ENCODE results near the gene ARHGAP30. TPM values are rescaled to one million over a fixed set of nuclear protein-coding genes. Genes with fewer than 3 reads are reported as not detected.
A peak's percentile ranks its signal among the peaks of the same experiment; 100 is the strongest.

Gene ARHGAP30
- total and polyA plus RNA-seq, 2 of the 4 experiments (the other 2 are of a cell fraction) = 0.02 TPM; not detected in 1

GRCh38 chr1:161045736-161046604 is 23.7 kb downstream of the ARHGAP30 start, which contains the start of gene USF1:
TSS of gene USF1 (minus strand) at chr1:161045977. CDS start at chr1:161043275, 2,702 bp downstream.
- Histone ChIP-seq H2BK120ac (ENCODE audit: low read depth, low read length) (peak within 1 kb of the TSS; percentile 91), H4K8ac (ENCODE audit: low read depth in 2 of 2, low read length in 2 of 2) (peak within 1 kb of the TSS; percentile 95 to 100), H3K23ac (ENCODE audit: low read depth, low read length) (peak within 1 kb of the TSS; percentile 89), H3K18ac (ENCODE audit: low read depth, low read length) (peak within 1 kb of the TSS; percentile 94), H4K91ac (ENCODE audit: insufficient read depth, low read depth, low read length) (peak within 1 kb of the TSS; percentile 96), H4K5ac (ENCODE audit: low read depth, low read length) (peak within 1 kb of the TSS; percentile 91), H2AK9ac (replicated peaks; ENCODE audit: low read depth, low read length, poor library complexity) (peak within 1 kb of the TSS; percentile 84), H2AK5ac (ENCODE audit: low read depth, low read length) (peak within 1 kb of the TSS; percentile 21; the same call in 1 of the 2 replicates), H4K20me1 (ENCODE audit: insufficient read depth, low read length) (no peaks in the 10 kb centered on the region; the same call in 1 of the 2 replicates), H3K4me3 (ENCODE audit: insufficient read depth, low read depth, low read length) (peak within 1 kb of the TSS; percentile 53), H3K79me1 (ENCODE audit: low read depth in 1 of 2, low read length in 2 of 2) (peaks cover 18 to 37% of the 10 kb centered on the region in 2 experiments), H2AFZ (replicated peaks; ENCODE audit: low read length, poor library complexity) (peak within 1 kb of the TSS; percentile 78), H3K4ac (ENCODE audit: low read depth, low read length) (peak within 1 kb of the TSS; percentile 98), H2BK5ac (ENCODE audit: low read depth, low read length, poor library complexity, severe bottlenecking) (peak within 1 kb of the TSS; percentile 86), H2BK20ac (ENCODE audit: low read depth, low read length) (peak within 1 kb of the TSS; percentile 71; the same call in 1 of the 2 replicates), H3K27ac (ENCODE audit: insufficient read depth, low read length) (peak within 1 kb of the TSS; percentile 93), H3K4me1 (ENCODE audit: control insufficient read depth, insufficient read depth, low read length) (no peaks in the 10 kb centered on the region; the same call in 1 of the 2 replicates), H3K9ac (ENCODE audit: low read depth, low read length) (peak within 1 kb of the TSS; percentile 86), H3K9me1 (ENCODE audit: insufficient read depth, low read length) (no peaks in the 10 kb centered on the region), H3K14ac (replicated peaks; ENCODE audit: low read depth, low read length) (peak within 1 kb of the TSS; percentile 93), H3K9me3 (ENCODE audit: control insufficient read depth, insufficient read depth, low read length) (no peaks in the 10 kb centered on the region), H3K4me2 (ENCODE audit: low read depth, low read length) (peak within 1 kb of the TSS; percentile 87), H3K36me3 (ENCODE audit: control insufficient read depth, insufficient read depth, low read length) (peaks cover 13% of the 10 kb centered on the region), H3K27me3 (ENCODE audit: control insufficient read depth, insufficient read depth, low read length) (no peaks in the 10 kb centered on the region), H2BK15ac (ENCODE audit: low read depth, low read length) (peak within 1 kb of the TSS; percentile 86; the same call in 2 of the 3 replicates), H3K56ac (ENCODE audit: extremely low read depth, insufficient read depth, low read length) (peak within 1 kb of the TSS; percentile 98)
- TSS peak; percentile 89 for BruUV-seq (replicated peaks)
- WGBS, 2 experiments (ENCODE audit: extremely low coverage in 2 of 2, insufficient read length in 1 of 2) = 0% methylated on average over 10 of the region's 29 CpGs; no CpG with 5 or more reads in 1 of the 2 experiments
- peak; percentile 95 for DNase-seq
- ATAC-seq (ENCODE audit: low read depth) = peak; percentile 84
- TF ChIP-seq NFE2L2 (IDR thresholded peaks at IDR 0.05; ENCODE audit: low read depth, low read length) = no peak
- no peak for TF ChIP-seq BHLHE40 (IDR thresholded peaks at IDR 0.05; ENCODE audit: low read depth, low read length)
- TF ChIP-seq MXI1 (IDR thresholded peaks at IDR 0.05; ENCODE audit: borderline replicate concordance, low read depth, low read length) = no peak
- no peak for TF ChIP-seq RAD21 (IDR thresholded peaks at IDR 0.05; ENCODE audit: low read length)
- no peak for TF ChIP-seq CEBPB (IDR thresholded peaks at IDR 0.05; ENCODE audit: low read depth, low read length)
- TF ChIP-seq CHD1 (IDR thresholded peaks at IDR 0.05; ENCODE audit: low read depth, low read length) = no peak
- no peak for TF ChIP-seq RFX5 (IDR thresholded peaks at IDR 0.05; ENCODE audit: low read depth, low read length)
- TF ChIP-seq CTCF (conservative IDR thresholded peaks at IDR 0.05; ENCODE audit: low read depth, low read length) = no peak
- TF ChIP-seq MAZ (IDR thresholded peaks at IDR 0.05; ENCODE audit: borderline replicate concordance, low read depth, low read length) = 0 out of 2 replicates have a peak, but pooled peaks have one; percentile 41
- peak; percentile 92 for TF ChIP-seq POLR2A (IDR thresholded peaks at IDR 0.05; ENCODE audit: low read depth, low read length)
- intact Hi-C loops (cut with micrococcal nuclease) = loop anchor here (1.0 to 5.0 kb wide), 3 partner anchors 36 to 53 kb away; no protein-coding TSS in a partner anchor
- dilution Hi-C loops (cut with HindIII; ENCODE audit: low sequenced_read_pairs, unreplicated experiment) = no loop called here
- POLR2A ChIA-PET (ENCODE audit: unreplicated experiment) = no interaction called here
- CTCF ChIA-PET = interaction anchor here (2.0 to 2.2 kb wide), 2 partner anchors 49 to 51 kb away, joined by 10 to 13 read pairs; partner anchors contain the start of gene KLHDC9
- in situ Hi-C loops (cut with MboI; ENCODE audit: low sequenced_read_pairs) = loop anchor here (5.0 kb wide), 1 partner anchor 49 kb away; no protein-coding TSS in a partner anchor

All from IMR-90 (cell line).